IMR-90 (cell line): Measurements from ENCODE around the gene SLC52A1. TPM values are rescaled to one million over a fixed set of nuclear protein-coding genes. Genes with fewer than 3 reads are reported as not detected.
"Not testable (repeated sequence)": the region's sequence is repeated elsewhere in the genome, so short reads cannot be mapped to it uniquely, and the experiment has no call there.

Experiments
- ATAC-seq: fragments of 200-7000 bp; cut with Tn5 transposase; 2 replicates; pipeline ENCODE4 v1.9.1; 2020; ENCODE audit warnings: low read depth, mild to moderate bottlenecking, moderate library complexity
- BruUV-seq: library from RNA; stranded (reverse); fragments of 400-500 nt; replicated peaks from 2 replicates; lab custom pipeline; 2021; lab: Mats Ljungman, UMichigan
- CTCF ChIA-PET: fragments of 300-600 bp; formaldehyde crosslinking; extraction: SDS; loops from one replicate; lab custom pipeline; 2021; ENCODE audit warnings: antibody characterized with exemption; lab: Yijun Ruan, JAX
- POLR2A ChIA-PET: fragments of 300-600 bp; sonication (Branson Sonifier 250); formaldehyde crosslinking; loops from one replicate; lab custom pipeline; 2022; ENCODE audit warnings: antibody characterized with exemption; ENCODE audit not compliant: unreplicated experiment; lab: Charles Lee
- DNase-seq: peaks from one replicate; pipeline ENCODE4 v3.0.0; 2013
- H2AFZ ChIP-seq: replicated peaks from 2 replicates; pipeline ENCODE3; 2013; ENCODE audit warnings: low read length, mild to moderate bottlenecking; ENCODE audit not compliant: poor library complexity
- H2AK5ac ChIP-seq: 2 replicates; pipeline ENCODE4 v1.6.1; 2013; ENCODE audit warnings: low read depth, low read length, inconsistent platforms
- H2AK9ac ChIP-seq: replicated peaks from 2 replicates; pipeline ENCODE3; 2013; ENCODE audit warnings: mild to moderate bottlenecking, low read depth, low read length, moderate library complexity; ENCODE audit not compliant: poor library complexity
- H2BK120ac ChIP-seq: 2 replicates; pipeline ENCODE4 v1.6.1; 2013; ENCODE audit warnings: low read depth, low read length, inconsistent platforms
- H2BK15ac ChIP-seq: 3 replicates; pipeline ENCODE4 v1.6.1; 2013; ENCODE audit warnings: low read depth, low read length, inconsistent platforms
- H2BK20ac ChIP-seq: 2 replicates; pipeline ENCODE4 v1.6.1; 2013; ENCODE audit warnings: low read depth, mild to moderate bottlenecking, inconsistent platforms, low read length, moderate library complexity
- H2BK5ac ChIP-seq: 2 replicates; pipeline ENCODE4 v1.6.1; 2013; ENCODE audit warnings: mild to moderate bottlenecking, low read depth, low read length, inconsistent platforms; ENCODE audit not compliant: poor library complexity, severe bottlenecking
- H3K14ac ChIP-seq: replicated peaks from 2 replicates; pipeline ENCODE4 v1.6.1; 2013; ENCODE audit warnings: low read depth, low read length, inconsistent platforms
- H3K18ac ChIP-seq: 2 replicates; pipeline ENCODE4 v1.6.1; 2013; ENCODE audit warnings: low read depth, low read length, control low read depth
- H3K23ac ChIP-seq: 2 replicates; pipeline ENCODE4 v1.6.1; 2013; ENCODE audit warnings: low read depth, low read length, inconsistent platforms
- H3K27ac ChIP-seq: 2 replicates; pipeline ENCODE4 v1.5.1; 2013; ENCODE audit warnings: mild to moderate bottlenecking, control low read depth, low read length; ENCODE audit not compliant: insufficient read depth
- H3K27me3 ChIP-seq: 2 replicates; pipeline ENCODE4 v1.6.1; 2013; ENCODE audit warnings: low read length; ENCODE audit not compliant: control insufficient read depth, insufficient read depth
- H3K36me3 ChIP-seq: 2 replicates; pipeline ENCODE4 v1.6.1; 2013; ENCODE audit warnings: low read length, mixed read lengths; ENCODE audit not compliant: control insufficient read depth, insufficient read depth
- H3K4ac ChIP-seq: 2 replicates; pipeline ENCODE4 v1.6.1; 2013; ENCODE audit warnings: low read depth, low read length, inconsistent platforms
- H3K4me1 ChIP-seq: 2 replicates; pipeline ENCODE4 v1.6.1; 2013; ENCODE audit warnings: low read length, mixed read lengths; ENCODE audit not compliant: control insufficient read depth, insufficient read depth
- H3K4me2 ChIP-seq: 2 replicates; pipeline ENCODE4 v1.6.1; 2013; ENCODE audit warnings: low read depth, mild to moderate bottlenecking, control low read depth, low read length, moderate library complexity
- H3K4me3 ChIP-seq: 2 replicates; pipeline ENCODE4 v1.5.1; 2013; ENCODE audit warnings: low read depth, mild to moderate bottlenecking, control low read depth, low read length, moderate library complexity; ENCODE audit not compliant: insufficient read depth
- H3K56ac ChIP-seq: 2 replicates; pipeline ENCODE4 v1.6.1; 2013; ENCODE audit warnings: low read length, inconsistent platforms; ENCODE audit not compliant: insufficient read depth; ENCODE audit errors: extremely low read depth
- H3K79me1 ChIP-seq, 2 experiments: 2 replicates each; pipeline ENCODE4 v1.6.1; 2013; ENCODE audit warnings: low read length in 2 of 2, inconsistent platforms in 1 of 2, low read depth in 1 of 2
- H3K9ac ChIP-seq: 2 replicates; pipeline ENCODE4 v1.6.1; 2013; ENCODE audit warnings: low read depth, low read length, control low read depth
- H3K9me1 ChIP-seq: 2 replicates; pipeline ENCODE4 v1.6.1; 2013; ENCODE audit warnings: low read length, inconsistent platforms; ENCODE audit not compliant: insufficient read depth
- H3K9me3 ChIP-seq: 2 replicates; pipeline ENCODE4 v1.6.1; 2013; ENCODE audit warnings: low read length; ENCODE audit not compliant: control insufficient read depth, insufficient read depth
- H4K20me1 ChIP-seq: 2 replicates; pipeline ENCODE4 v1.6.1; 2013; ENCODE audit warnings: low read length, inconsistent platforms; ENCODE audit not compliant: insufficient read depth
- H4K5ac ChIP-seq: 2 replicates; pipeline ENCODE4 v1.6.1; 2013; ENCODE audit warnings: mild to moderate bottlenecking, low read depth, low read length, control low read depth
- H4K8ac ChIP-seq, 2 experiments: 2 replicates each; pipeline ENCODE4 v1.6.1; 2013; ENCODE audit warnings: low read depth in 2 of 2, low read length in 2 of 2, control low read depth in 1 of 2, inconsistent platforms in 1 of 2
- H4K91ac ChIP-seq: 2 replicates; pipeline ENCODE4 v1.6.1; 2013; ENCODE audit warnings: low read depth, low read length, inconsistent platforms; ENCODE audit not compliant: insufficient read depth
- USF2 ChIP-seq: fragments of 150-350 bp; IDR thresholded peaks from 2 replicates; pipeline ENCODE4 v1.6.1; 2017; ENCODE audit warnings: mild to moderate bottlenecking, antibody characterized with exemption, low read length, low read depth
- WGBS, 2 experiments: methylation state at CpG; one replicate each; pipeline versions ENCODE4 v1.1.5 to v1.1.7; 2013; ENCODE audit warnings: missing lambda C conversion rate in 2 of 2; ENCODE audit not compliant: insufficient read length in 1 of 2; ENCODE audit errors: extremely low coverage in 2 of 2; 5-methylcytosine and 5-hydroxymethylcytosine counted together
- dilution Hi-C: fragments of 300-500 bp; cut with HindIII; formaldehyde crosslinking; loops from one replicate; pipeline ENCODE4 v1.14.3; 2018; ENCODE audit warnings: low sequenced_read_pairs; ENCODE audit not compliant: unreplicated experiment
- in situ Hi-C: fragments of 300-500 bp; cut with MboI; formaldehyde crosslinking; loops from 3 replicates; pipeline ENCODE4 v1.14.3; 2019; ENCODE audit warnings: low sequenced_read_pairs, inconsistent platforms, mixed read lengths
- intact Hi-C: fragments of 100-400 bp; cut with micrococcal nuclease; formaldehyde crosslinking; loops from 2 replicates; pipeline ENCODE4 v1.10.0; 2022
- polyA plus RNA-seq, 3 experiments: library from polyadenylated mRNA; depleted of rRNA; stranded (reverse); fragments of >200 nt; gene quantifications; 2 replicates each; pipeline ENCODE4 v1.2.3, GENCODE V29; 2012; ENCODE audit warnings: low replicate concordance in 1 of 3
- total RNA-seq: library from RNA; depleted of rRNA; stranded (reverse); fragments of >200 nt; gene quantifications from 2 replicates; pipeline ENCODE4 v1.2.3, GENCODE V29; 2012

SLC52A1 gene
- total and polyA plus RNA-seq, 2 of the 4 experiments (the other 2 are of a cell fraction) = not detected

GRCh38 chr17:5031365-5032082 is 3.7 kb downstream of the SLC52A1 start (continued):
- no peak for TF ChIP-seq USF2

GRCh38 chr17:5030168-5030567 is 5.1 kb downstream of the SLC52A1 start:
- H3K4me3 ChIP-seq, H3K4ac ChIP-seq, H3K4me2 ChIP-seq, DNase-seq, H3K56ac ChIP-seq, H2BK5ac ChIP-seq, H4K8ac ChIP-seq, H2BK120ac ChIP-seq, BruUV-seq, H4K5ac ChIP-seq, H3K9me3 ChIP-seq, H4K91ac ChIP-seq, H3K27ac ChIP-seq, H3K4me1 ChIP-seq, H3K9me1 ChIP-seq, H2BK20ac ChIP-seq, H2AK9ac ChIP-seq, H2BK15ac ChIP-seq, H3K23ac ChIP-seq, H3K79me1 ChIP-seq, ATAC-seq, H3K27me3 ChIP-seq, H3K18ac ChIP-seq, H3K14ac ChIP-seq, H2AFZ ChIP-seq, H2AK5ac ChIP-seq, intact Hi-C loops, dilution Hi-C loops, H3K36me3 ChIP-seq, in situ Hi-C loops, H3K9ac ChIP-seq, H4K20me1 ChIP-seq: not testable (repeated sequence)
- ChIA-PET CTCF (interaction anchor here (1.4 kb wide), 1 partner anchor 32 kb away, joined by 10 read pairs; no protein-coding TSS in a partner anchor), POLR2A (interaction anchor here (1.2 kb wide), 1 partner anchor 82 kb away, joined by 6 read pairs; the partner anchor contains the start of gene PFN1)
- WGBS, 2 experiments = 80% methylated on average over 1 of the region's 2 CpGs; no CpG with 5 or more reads in 1 of the 2 experiments
